Right lobe of liver (tissue), 6 donors: Measurements from ENCODE around the gene ZNF548. TPM values are rescaled to one million over a fixed set of nuclear protein-coding genes. Genes with fewer than 3 reads are reported as not detected.
A peak's percentile ranks its signal among the peaks of the same experiment; 100 is the strongest.

Source experiments
- ATAC-seq, 4 donors: fragments of 200-7000 bp; cut with Tn5 transposase; one replicate each; pipeline ENCODE4 v1.9.1; 2020; ENCODE audit warnings: mild to moderate bottlenecking in 4 of 4, moderate library complexity in 4 of 4
- DNase-seq, 3 donors: peaks; one replicate each; pipeline ENCODE4 v3.0.0-alpha.2; 2020
- H3K27ac ChIP-seq, 3 donors: fragments of 200-600 bp; one replicate each; pipeline ENCODE4 v1.8.0; 2022
- H3K27me3 ChIP-seq, 2 donors: fragments of 200-600 bp; one replicate each; pipeline ENCODE4 v1.8.0; 2022
- H3K36me3 ChIP-seq, 4 donors: fragments of 200-600 bp; sonication (generic) in 1 of 4; one replicate each; pipeline versions ENCODE4 v1.5.1 to v1.8.0; 2017 to 2022; ENCODE audit warnings: control low read depth in 1 of 4
- H3K4me1 ChIP-seq, 4 donors: fragments of 200-600 bp; sonication (generic) in 1 of 4; one replicate each; pipeline versions ENCODE4 v1.5.1 to v1.8.0; 2017 to 2022; ENCODE audit warnings: control low read depth in 1 of 4
- H3K4me3 ChIP-seq, 3 donors: fragments of 200-600 bp; one replicate each; pipeline ENCODE4 v1.8.0; 2022
- H3K9me3 ChIP-seq, 4 donors: fragments of 200-600 bp; sonication (generic) in 1 of 4; one replicate each; pipeline versions ENCODE4 v1.5.1 to v1.8.0; 2017 to 2022; ENCODE audit warnings: control low read depth in 1 of 4
- POLR2A ChIP-seq: fragments of 450-650 bp; IDR thresholded peaks from one replicate; pipeline ENCODE4 v1.6.1; 2017; ENCODE audit warnings: antibody characterized with exemption, mild to moderate bottlenecking
- WGBS: methylation state at CpG from one replicate; pipeline ENCODE4 v1.1.6; 2018; ENCODE audit warnings: low coverage, low lambda C conversion rate; ENCODE audit not compliant: insufficient coverage; ENCODE audit errors: missing lambda C conversion rate; 5-methylcytosine and 5-hydroxymethylcytosine counted together
- intact Hi-C, 2 donors: fragments of 100-400 bp; cut with DNase I; formaldehyde crosslinking; loops; one replicate each; pipeline versions ENCODE4 v1.11.2 to v1.14.1; 2022
- total RNA-seq, 6 experiments: library from RNA; depleted of rRNA in 2 of 6; stranded (reverse); fragments of >200 nt in 2 of 6; fragmentation: NEBNext Ultra II Directional in 3 of 6; extraction: Animal tissue kit (Norgen Biotek cat#: 25700) in 3 of 6; gene quantifications; one replicate each; pipeline versions ENCODE4 v1.1.0 to v1.2.4, GENCODE V29; 2016 to 2023
- TF ChIP-seq, protein P1 (sequence below), 4 donors: fragments of 200-600 bp in 3 of 4; fragments of 450-650 bp in 1 of 4; IDR thresholded peaks; one replicate each; pipeline versions ENCODE4 v1.5.1 to v1.8.0; 2016 to 2022; ENCODE audit warnings: antibody characterized with exemption in 4 of 4, mild to moderate bottlenecking in 2 of 4
- donor health status: DM: no; HTN: yes; CAD: no.
- donor health status: DM: no; HTN: no; CAD: no.
- donor health status: DM: no; HTN: no; CAD: no.
- donor health status: DM: no; HTN: yes; CAD: no.
- donor health status: DM: no; HTN: yes; CAD: no.

Gene ZNF548
- total RNA-seq, 6 experiments from 2014 or later = 2.3 to 7.0 (median 4.8) TPM

- peaks cover 0 to 39% (median 10%) of the 10 kb centered on the region in 4 donors for H3K9me3 ChIP-seq
- DNase-seq (no peak), ATAC-seq (no peak)
- TF ChIP-seq, protein P1, sequence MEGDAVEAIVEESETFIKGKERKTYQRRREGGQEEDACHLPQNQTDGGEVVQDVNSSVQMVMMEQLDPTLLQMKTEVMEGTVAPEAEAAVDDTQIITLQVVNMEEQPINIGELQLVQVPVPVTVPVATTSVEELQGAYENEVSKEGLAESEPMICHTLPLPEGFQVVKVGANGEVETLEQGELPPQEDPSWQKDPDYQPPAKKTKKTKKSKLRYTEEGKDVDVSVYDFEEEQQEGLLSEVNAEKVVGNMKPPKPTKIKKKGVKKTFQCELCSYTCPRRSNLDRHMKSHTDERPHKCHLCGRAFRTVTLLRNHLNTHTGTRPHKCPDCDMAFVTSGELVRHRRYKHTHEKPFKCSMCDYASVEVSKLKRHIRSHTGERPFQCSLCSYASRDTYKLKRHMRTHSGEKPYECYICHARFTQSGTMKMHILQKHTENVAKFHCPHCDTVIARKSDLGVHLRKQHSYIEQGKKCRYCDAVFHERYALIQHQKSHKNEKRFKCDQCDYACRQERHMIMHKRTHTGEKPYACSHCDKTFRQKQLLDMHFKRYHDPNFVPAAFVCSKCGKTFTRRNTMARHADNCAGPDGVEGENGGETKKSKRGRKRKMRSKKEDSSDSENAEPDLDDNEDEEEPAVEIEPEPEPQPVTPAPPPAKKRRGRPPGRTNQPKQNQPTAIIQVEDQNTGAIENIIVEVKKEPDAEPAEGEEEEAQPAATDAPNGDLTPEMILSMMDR (IDR thresholded peaks at IDR 0.05) = no peak
- no peak for TF ChIP-seq POLR2A
- 100% methylated on average over 2 of the region's 3 CpGs for WGBS
- H3K4me1 ChIP-seq = no peaks in the 10 kb centered on the region
- intact Hi-C loops = no loop called here
- H3K27ac ChIP-seq = no peak overlapping the region
- H3K4me3 ChIP-seq = no peak overlapping the region
- H3K36me3 ChIP-seq = peaks cover 0 to 27% (median 19%) of the 10 kb centered on the region in 4 donors
- no peaks in the 10 kb centered on the region for H3K27me3 ChIP-seq
Observed at GRCh38 chr19:57421037-57421436, 31.4 kb downstream of the ZNF548 start.

GRCh38 chr19:57434386-57435061 is 44.9 kb downstream of the ZNF548 start:
- Histone ChIP-seq H3K4me1 (peaks cover 0 to 11% (median 0%) of the 10 kb centered on the region in 4 donors), H3K36me3 (peaks cover 0 to 2% (median 0%) of the 10 kb centered on the region in 4 donors), H3K27ac (peak overlapping the region in 1 of 3 donors; percentile 5), H3K4me3 (peak overlapping the region; percentile 91 to 97 (median 94)), H3K27me3 (no peaks in the 10 kb centered on the region), H3K9me3 (no peaks in the 10 kb centered on the region)
- intact Hi-C loops = no loop called here
- ATAC-seq (peak in 3 of 4 donors; percentile 4 to 8 (median 4)), DNase-seq (no peak)
- 30% methylated on average over 15 of the region's 15 CpGs for WGBS
- TF ChIP-seq POLR2A = no peak
- TF ChIP-seq, protein P1 (IDR thresholded peaks at IDR 0.05) = no peak

- peak; percentile 96 to 99 (median 97) for DNase-seq
- Histone ChIP-seq H3K27ac (peak within 1 kb of the TSS in 2 of 3 donors; percentile 5 to 43), H3K27me3 (no peaks in the 10 kb centered on the region), H3K4me3 (peak within 1 kb of the TSS; percentile 91 to 97 (median 94)), H3K9me3 (no peaks in the 10 kb centered on the region), H3K36me3 (peaks cover 0 to 2% (median 0%) of the 10 kb centered on the region in 4 donors), H3K4me1 (peaks cover 0 to 11% (median 0%) of the 10 kb centered on the region in 4 donors)
- peak; percentile 100 for ATAC-seq
- under 1% methylated on average over 24 of the region's 61 CpGs for WGBS
- intact Hi-C loops = no loop called here
- TF ChIP-seq, protein P1 (IDR thresholded peaks at IDR 0.05) = no peak
- no peak for TF ChIP-seq POLR2A
Observed at GRCh38 chr19:57435062-57435978, 45.7 kb downstream of the ZNF548 start, which contains the start of gene ZNF749. TSS of gene ZNF749 (plus strand) at chr19:57435325. CDS start at chr19:57435579, 254 bp downstream.

DNA sequence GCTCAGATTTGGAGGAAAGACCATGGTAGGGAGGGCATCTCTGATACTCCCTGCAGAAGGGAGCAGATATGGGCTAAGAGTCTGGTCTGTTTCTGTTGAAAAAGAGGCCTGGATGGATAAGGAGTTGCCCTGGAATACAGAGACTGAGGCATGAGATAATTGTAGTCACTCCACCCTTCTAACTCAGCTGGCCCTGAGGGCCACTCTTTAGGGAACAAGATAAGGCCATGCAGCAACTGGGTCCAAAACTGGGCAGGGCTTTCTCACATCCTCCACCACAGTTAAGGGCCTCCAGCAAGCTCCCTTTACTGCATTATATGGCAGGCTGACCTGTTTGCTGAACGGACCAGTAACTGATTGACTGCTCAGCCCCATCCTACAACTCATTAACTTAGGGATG is 46.8 kb downstream of the ZNF548 start:
- intact Hi-C loops = no loop called here
- no peak for TF ChIP-seq POLR2A
- TF ChIP-seq, protein P1 (IDR thresholded peaks at IDR 0.05) = no peak
- DNase-seq = no peak

More for the DNA sequence above, 46.8 kb downstream of the ZNF548 start:
- H3K9me3 ChIP-seq = peaks cover 0 to 3% (median 0%) of the 10 kb centered on the region in 4 donors
- peaks cover 0 to 2% (median 0%) of the 10 kb centered on the region in 4 donors for H3K36me3 ChIP-seq
- no peak for ATAC-seq
- no peaks in the 10 kb centered on the region for H3K27me3 ChIP-seq
- WGBS = no CpG with 5 or more reads among the region's 1 CpG
- H3K27ac ChIP-seq = no peak overlapping the region
- peaks cover 0 to 11% (median 0%) of the 10 kb centered on the region in 4 donors for H3K4me1 ChIP-seq
- peak overlapping the region in 2 of 3 donors; percentile 91 to 94 for H3K4me3 ChIP-seq
